A673 (cell line): ENCODE data around the gene XAB2.

Experiments
- CTCF ChIP-seq: fragments of 300-800, 200-600 bp; sonication (generic); conservative IDR thresholded peaks from 2 replicates; pipeline ENCODE4 v1.5.1; 2017; ENCODE audit warnings: low read depth, mild to moderate bottlenecking, antibody characterized with exemption, low read length, moderate library complexity, mixed read lengths
- EZH2 ChIP-seq: fragments of 200-600 bp; sonication (generic); IDR thresholded peaks from 2 replicates; pipeline ENCODE4 v1.6.1; 2017; ENCODE audit warnings: borderline replicate concordance, low read depth, mild to moderate bottlenecking, mixed read lengths, antibody characterized with exemption, low read length; ENCODE audit not compliant: poor library complexity, severe bottlenecking

- TF ChIP-seq EZH2 = no peak
- no peak for TF ChIP-seq CTCF
Observed at GRCh38 chr19:7676376-7676775, 47.0 kb upstream of the XAB2 start.
